GM21529 (cell line): Measurements from ENCODE around the gene LCP1.

Experiments
- ATAC-seq: cut with Tn5 transposase; IDR thresholded peaks from one replicate; pipeline ENCODE4 v1.9.1; 2021; ENCODE audit not compliant: unreplicated experiment

The LCP1 gene

GRCh38 chr13:46131705-46132104 is 50.3 kb downstream of the LCP1 start:
- ATAC-seq, result no peak

GRCh38 chr13:46129955-46130618 is 51.9 kb downstream of the LCP1 start:
- no peak for ATAC-seq

GRCh38 chr13:46129124-46129523 is 52.9 kb downstream of the LCP1 start:
- no peak for ATAC-seq

- no peak for ATAC-seq
These were observed 54.5 kb downstream of the LCP1 start for GRCh38 chr13:46127358-46128023.

- no peak for ATAC-seq
These were observed 55.2 kb downstream of the LCP1 start for GRCh38 chr13:46126552-46127357.

- no peak for ATAC-seq
These were observed 55.9 kb downstream of the LCP1 start for GRCh38 chr13:46126056-46126455.

- no peak for ATAC-seq
These were observed 56.7 kb downstream of the LCP1 start for GRCh38 chr13:46124967-46125933.

GRCh38 chr13:46124531-46124966 is 57.4 kb downstream of the LCP1 start:
- no peak for ATAC-seq

- no peak for ATAC-seq
These were observed 59.7 kb downstream of the LCP1 start for GRCh38 chr13:46122304-46122703.

GRCh38 chr13:46121597-46122163 is 60.3 kb downstream of the LCP1 start:
- ATAC-seq, result no peak

- ATAC-seq, result no peak
These were observed 60.9 kb downstream of the LCP1 start for GRCh38 chr13:46121033-46121432.

GRCh38 chr13:46119883-46120614 is 61.9 kb downstream of the LCP1 start:
- ATAC-seq, result no peak

- no peak for ATAC-seq
These were observed 65.1 kb downstream of the LCP1 start for GRCh38 chr13:46116653-46117502.

- no peak for ATAC-seq
These were observed 67.4 kb downstream of the LCP1 start for GRCh38 chr13:46114613-46115012.

- no peak for ATAC-seq
These were observed 68.4 kb downstream of the LCP1 start for GRCh38 chr13:46113596-46113995.

- ATAC-seq, result no peak
These were observed 70.8 kb downstream of the LCP1 start for GRCh38 chr13:46111151-46111550.

- no peak for ATAC-seq
These were observed 72.5 kb downstream of the LCP1 start for GRCh38 chr13:46109451-46109850.

- ATAC-seq, result no peak
These were observed 75.1 kb downstream of the LCP1 start for GRCh38 chr13:46106839-46107371.

- no peak for ATAC-seq
These were observed 77.1 kb downstream of the LCP1 start, which contains the start of gene CPB2 for GRCh38 chr13:46104868-46105267. CPB2 (minus strand) TSS chr13:46105033; CDS start chr13:46105009, 24 bp downstream.
